ENCODE results near the gene TAGLN2.

The TAGLN2 gene

DNA sequence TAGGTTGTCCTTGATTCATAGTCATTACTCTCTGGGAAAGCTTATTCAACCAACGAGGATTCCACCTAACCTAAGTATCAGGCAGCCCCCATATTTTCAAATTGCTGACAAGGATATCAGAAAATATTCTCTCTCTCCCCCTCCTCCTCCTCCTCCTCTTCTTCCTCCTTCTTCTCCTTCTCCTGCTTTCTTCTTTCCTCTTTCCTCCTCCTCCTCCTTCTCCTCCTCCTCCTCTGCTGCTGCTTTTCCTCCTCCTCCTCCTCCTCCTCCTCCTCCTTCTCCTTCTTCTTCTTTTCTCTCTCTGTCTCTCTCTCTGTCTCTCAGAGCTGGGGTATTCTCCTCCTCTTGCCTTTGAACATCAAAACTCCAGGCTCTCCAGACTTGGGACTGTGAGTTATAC, 22.6 kb upstream of the TAGLN2 start:
- no peak for DNase-seq

DNA sequence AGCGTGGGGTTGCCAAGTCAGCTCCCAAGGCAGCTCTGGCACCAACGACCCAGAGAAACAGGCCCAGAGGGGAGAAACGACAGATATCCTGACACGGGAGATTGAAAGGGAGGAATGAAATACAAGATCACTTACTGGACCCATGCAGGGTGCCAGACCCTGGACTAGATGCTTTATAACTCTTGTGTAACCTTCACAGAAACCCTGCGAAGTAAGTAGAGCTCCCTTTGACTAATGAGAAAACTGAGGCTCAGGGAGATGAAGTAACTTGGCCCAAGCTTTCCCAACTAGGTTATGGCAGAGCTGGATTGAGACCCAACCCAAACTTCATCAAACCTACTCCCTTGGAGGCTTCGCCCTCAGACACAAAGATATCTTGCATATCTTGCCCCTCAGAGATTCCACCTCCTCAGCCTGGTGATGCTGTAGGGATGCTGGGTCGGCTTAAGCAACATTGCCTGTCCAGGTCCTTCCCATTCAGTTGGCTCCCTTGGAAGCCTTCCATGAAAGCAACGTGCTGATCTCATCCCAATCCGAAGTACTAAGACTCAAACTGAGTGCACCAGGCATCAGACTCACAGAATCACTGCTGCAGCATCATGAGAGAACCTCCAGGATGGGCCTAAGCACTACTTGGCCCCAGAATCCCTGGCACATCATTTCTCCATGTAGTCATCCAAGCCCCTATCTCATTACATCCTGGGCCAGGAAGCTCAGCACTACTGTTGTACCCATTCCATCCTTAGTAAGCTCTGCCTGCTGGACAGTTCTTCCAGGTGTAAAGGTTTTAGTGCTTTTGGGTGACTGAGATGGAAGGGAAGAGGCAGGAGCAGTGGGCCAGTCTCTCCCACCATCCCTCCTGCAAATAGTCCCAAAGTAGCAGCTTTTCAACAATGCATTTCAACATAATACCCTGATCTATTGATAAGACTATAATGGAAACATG, 21.2 kb upstream of the TAGLN2 start:
- DNase-seq, result no peak

DNA sequence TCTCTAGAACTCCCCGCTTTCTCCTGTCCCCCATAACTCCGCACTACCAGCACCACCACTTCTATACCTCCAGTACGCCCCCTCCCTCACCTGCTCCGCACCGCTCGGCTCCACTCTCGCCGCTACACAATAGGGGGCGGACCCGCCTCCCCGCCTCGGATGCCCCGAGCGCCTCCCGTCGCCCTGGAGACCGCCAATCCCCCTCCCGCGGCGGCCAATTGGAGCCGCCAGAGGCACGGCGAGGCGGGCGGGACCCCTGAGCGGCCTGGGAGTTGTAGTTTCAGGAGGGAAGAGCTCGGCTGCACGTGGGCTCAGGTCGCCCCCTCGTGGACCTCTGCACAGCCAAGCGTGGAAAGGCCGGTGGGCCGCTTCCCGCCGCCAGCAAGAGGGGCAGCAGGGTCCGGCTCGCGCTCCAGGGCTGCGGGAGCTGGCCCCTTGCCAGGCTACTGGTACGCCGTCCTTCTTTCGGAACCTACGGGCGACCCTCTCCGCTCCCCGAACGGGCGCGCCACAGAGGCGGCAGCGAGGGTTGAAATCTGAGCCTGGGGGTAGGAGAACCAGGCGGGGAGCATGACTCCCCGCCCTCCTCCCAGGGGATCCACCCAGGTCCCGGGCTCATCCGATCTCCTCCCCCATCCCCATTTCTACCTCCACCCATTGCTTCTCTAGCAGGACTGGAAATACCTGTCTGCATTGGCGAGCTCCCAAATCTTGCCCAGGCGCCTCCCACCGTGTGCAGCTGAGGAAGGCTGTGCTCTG, 20.4 kb upstream of the TAGLN2 start, which contains the start of gene IGSF9:
Gene IGSF9 (minus strand): TSS at position 131 of the 759 bp plus-strand sequence. CDS start 2,159 bp downstream, outside the sequence.
- DNase-seq, result peak; percentile 81

DNA sequence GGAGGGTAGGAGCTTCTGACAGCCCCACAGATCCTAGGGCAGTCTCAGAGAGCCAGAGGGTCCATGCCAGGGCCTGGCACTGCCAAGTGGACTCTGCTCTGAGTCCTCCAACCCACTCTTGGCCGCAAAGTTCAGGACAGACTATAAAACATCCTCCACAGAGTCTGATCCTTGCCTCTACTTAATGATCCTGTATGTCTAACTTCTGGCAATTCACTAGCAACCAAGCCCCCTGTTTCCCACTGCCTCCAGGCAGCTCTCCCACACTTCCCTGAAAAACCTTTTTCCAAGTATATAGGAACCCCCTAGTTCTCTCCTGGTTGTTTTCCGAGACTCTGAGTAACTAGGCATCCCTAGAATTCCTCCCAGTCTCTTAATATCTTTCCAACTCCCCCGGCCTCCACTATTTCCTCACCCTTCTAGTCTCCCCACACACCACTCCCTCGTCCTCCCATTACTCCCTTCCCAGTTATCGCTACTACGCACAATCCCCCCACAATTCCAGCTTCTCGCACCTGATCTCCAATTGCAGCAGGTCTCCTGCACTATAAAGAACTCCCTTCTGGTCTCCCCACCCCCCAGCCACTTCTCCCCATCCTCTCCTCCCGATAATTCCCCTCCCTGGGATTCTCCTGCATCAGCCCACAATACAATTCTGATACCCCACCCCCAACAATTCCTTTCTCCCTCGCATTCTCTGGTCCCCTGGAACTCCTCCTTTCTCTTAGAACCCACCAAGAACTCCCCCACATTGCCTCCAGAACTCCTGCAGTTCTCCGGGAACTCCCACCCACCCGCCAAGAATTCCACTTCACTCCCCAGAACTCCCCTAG, 19.5 kb upstream of the TAGLN2 start:
- DNase-seq, result no peak

DNA sequence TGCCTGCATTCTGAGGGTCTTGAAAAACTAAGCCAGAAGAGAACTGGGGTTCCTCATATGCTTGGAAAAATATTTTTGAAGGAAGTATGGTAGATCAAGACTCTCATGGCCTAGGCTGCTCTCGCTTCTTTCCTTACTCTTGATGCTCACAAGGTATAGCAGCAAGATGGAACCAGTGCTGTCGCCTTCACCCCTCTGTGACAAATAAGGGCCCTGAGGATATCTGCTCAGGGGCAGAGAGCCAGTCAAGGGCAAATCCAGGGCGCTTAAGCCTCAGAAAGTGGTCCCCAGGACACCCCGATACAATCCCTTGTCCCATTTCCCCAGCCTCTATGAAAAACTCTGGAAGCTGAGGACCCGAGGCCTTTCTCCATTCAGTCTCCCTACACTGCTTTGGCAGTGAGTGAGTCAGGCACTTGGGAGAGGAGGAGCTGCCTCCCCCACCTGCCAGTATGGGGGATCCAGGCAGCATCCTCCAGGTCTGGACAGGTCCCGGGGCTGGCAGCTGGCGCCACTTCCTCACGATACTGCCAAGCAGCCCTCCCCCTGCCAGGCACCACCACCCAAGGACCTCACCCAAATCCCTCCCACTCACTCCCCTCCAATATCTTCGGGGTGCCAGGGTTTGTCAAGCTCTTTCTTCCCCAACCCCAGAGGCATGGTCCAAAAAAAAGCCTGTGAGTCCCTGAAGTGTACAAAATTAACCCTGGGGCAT, 18.8 kb upstream of the TAGLN2 start:
- no peak for DNase-seq

DNA sequence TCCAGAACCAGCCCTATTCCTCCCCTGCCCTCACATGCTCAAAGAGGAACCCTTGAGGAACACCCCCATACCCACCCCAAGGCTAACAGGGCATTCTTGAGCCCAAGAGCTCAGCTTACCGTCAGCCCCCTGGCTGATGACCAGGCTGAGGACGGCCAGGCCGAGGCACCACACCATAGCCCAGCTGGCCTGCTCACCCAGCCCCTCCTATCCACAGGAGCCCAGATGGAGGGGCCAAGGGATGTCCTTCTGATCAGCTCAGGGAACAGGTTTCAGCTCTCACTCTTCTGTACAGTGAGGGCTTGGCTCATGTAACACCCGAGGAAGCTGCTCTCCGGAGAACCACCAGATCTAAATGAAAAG, 18.0 kb upstream of the TAGLN2 start:
- no peak for DNase-seq

DNA sequence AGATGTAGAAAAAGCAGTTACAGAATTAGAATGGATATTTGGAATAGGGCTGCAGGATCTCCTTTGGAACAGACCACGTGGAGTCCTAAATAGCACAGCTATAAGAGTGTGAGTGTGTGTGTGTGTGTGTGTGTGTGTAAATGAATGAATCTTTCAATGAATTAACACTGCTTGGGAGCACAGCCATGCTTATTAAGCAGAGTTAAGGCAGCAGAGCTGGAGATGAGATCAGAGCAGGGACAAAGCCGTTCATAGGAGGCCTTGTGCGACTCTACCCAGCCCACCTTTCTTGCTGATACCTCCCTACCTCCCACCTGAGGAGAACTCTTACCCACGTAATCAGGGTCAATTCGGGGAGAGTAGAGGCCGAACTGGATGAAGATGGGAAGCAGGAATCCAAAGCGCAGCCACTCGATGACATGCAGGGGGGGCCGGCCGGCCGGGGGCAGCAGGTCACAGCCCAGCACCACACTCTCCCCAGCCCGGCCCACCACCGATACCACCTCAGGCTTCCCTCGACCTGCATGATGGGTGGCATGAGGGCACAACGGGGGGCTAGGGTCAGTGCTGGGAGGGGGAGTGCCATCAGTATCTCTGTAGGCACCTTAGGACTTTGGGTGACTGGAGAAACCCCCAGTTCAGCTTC, 17.4 kb upstream of the TAGLN2 start:
- no peak for DNase-seq

DNA sequence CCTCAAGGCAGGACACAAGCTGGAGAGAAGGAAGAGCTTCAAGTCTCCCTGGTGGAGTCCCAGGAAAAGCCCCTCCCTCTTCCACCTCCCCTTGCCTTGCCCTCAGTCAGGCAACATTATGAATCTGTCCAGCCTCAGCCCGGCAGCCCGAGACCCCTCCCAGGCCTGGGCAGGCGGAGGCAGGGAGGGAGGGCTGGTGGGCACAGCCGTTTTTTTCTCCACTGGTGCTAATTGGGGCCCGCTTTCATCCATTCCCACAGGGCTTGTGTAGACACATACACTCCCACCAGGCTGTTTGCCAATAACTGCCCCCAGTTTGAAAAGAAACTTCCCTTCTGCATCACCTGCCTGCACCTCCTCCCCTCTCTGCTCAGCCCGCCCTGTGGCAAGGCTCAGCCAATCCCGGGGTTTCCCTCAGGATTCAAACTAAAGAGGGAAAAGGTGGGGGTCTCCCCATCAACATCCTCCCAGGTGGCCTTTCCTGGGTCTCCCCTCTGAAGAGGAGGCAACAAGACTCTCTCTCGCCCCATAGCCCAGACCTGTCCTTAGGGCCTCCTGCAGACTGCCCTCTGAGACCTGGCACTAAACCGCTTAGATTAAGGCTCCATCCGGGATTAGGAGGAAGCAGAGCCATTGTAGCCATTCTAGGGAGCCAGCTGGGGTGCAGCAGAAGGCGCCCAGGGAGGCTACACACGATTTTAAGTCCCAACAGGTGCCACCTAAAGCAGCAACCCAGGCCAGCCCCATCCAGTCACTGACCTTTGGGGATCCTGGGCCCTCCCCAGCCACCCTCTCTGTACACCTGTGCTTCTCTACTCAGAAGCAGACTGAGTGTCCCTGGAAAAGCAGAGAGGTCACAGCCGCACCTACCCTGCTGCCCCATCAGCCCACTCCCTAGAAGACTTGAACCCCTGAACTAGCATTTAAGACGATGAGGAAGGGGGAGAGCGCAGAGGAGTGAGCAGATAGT, 16.6 kb upstream of the TAGLN2 start:
- no peak for DNase-seq

DNA sequence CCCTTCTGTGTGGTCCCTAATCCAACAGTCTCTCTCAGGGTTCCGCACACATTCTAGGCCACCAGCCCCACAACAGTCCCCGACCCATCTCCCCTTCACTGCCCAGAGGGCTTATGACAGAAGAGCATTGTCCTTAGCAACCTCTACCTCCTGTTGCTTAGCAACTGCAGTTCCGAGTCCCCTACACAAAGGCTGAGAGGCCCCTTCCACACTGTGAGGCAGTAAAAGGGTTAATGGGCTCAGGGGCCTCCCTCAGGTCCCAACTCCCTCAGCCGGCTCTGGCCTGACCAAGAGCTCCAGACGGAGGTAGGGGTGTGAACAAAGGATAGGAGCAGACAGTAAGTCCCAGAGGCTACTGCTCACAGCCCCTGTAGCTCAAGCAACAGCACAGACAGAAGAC, 15.8 kb upstream of the TAGLN2 start:
- DNase-seq, result no peak

DNA sequence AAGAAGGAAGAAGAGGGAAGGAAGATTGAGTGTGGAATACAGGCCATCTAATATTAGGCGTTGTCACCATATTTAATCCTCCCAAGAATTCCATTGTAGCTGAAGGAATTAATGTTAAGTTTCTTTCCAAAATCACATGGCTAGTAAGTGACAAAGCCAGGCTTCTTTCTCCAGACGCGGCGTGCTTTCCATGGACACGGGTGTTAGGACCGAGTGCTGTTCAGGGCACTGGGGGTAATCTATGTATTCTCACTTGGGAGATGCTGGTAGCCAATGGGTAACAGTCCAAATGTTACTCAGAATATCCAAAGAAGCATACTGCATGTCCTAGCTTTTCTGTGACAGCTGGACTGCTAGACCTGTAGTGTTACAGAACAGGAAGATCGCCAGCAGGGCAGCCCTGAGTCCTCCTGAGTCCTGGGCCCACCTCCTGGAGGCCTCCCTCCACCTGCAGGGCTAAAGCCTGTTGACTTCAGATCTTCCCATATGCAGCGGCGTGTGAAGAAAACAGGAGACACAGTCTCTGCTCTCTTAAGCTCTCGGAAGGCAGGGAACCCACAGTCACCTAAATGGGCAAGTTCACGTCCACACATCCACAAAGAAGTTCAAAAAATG, 14.8 kb upstream of the TAGLN2 start:
- no peak for DNase-seq

DNA sequence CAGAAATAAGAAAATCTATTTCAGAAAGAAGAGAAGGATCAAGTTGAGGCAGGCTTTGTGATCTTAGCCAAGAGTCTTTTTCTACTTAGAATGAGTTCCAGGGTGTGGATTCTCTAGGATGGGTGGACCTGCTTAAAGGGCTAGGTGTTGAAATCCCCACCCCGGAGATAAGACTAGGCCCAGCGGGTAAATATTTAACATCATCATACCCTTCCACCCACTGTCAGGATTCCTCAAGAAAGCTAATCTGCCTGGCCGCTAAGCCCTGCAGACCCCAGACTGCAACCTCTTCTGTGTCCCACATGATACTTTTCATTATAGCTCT, 14.3 kb upstream of the TAGLN2 start:
- DNase-seq, result no peak

DNA sequence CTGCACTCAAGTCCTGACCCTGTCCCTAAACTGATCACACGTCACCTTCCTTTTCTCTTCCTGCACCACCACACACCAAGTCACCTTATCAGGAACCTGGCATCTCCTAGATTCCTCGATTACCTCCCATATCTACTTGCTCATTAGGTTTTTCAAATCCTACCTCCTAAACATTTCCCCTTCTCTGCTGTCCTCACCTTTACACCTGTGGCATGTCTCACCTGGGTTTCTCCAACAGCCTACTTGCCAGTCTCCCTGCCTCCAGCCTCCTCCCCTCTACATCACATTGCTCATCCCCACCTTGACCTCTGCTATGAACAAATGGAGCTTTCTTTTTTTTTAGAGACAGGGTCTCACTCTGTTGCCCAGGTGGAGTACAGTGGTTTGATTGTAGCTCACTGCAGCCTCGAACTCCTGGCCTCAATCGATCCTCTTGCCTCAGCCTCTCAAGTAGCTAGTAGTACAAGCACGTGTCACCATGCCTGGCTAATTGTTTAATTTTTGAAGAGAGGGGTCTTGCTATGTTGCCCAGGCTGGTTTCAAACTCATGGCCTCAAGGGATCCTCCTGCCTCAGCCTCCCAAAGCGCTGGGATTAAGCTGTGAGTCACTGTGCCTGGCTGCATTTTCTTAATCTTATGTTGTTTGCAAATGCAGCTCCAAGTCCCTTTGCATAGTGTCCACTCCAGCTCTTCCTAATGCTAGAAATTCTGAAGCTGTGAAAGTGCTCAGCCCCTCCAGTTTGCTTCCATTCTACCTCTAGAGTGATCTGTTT, 13.8 kb upstream of the TAGLN2 start:
- DNase-seq, result no peak

DNA sequence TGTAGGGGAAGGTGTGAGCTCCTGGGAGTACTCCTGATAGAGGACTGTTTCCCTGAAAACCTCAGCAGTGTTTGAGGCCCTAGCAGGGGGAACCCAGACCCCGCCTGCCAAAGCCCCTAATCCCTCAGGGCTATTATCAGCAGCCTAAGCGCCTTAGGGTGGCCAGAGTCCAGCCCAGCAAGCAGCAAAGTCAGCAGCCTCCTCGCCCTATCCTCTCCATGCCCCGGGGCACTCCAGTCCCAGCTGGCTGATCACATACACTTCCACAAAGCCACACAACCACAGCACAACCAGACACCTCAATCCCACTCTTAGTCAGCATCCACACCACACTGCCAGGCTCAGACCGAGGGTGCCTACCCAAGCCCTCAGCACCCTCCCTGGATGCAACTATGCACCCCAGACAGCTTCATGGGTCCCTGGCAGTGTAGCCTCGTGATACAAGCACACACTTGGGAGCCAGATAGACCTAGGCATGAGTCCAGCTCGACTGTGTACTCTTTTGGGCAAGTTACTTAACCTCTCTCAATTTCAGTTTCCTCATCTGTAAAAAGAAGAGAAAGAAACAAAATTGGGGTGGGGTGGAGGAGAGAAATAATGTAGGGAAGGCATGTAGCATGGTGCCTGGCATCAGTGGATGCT, 13.0 kb upstream of the TAGLN2 start:
- no peak for DNase-seq

DNA sequence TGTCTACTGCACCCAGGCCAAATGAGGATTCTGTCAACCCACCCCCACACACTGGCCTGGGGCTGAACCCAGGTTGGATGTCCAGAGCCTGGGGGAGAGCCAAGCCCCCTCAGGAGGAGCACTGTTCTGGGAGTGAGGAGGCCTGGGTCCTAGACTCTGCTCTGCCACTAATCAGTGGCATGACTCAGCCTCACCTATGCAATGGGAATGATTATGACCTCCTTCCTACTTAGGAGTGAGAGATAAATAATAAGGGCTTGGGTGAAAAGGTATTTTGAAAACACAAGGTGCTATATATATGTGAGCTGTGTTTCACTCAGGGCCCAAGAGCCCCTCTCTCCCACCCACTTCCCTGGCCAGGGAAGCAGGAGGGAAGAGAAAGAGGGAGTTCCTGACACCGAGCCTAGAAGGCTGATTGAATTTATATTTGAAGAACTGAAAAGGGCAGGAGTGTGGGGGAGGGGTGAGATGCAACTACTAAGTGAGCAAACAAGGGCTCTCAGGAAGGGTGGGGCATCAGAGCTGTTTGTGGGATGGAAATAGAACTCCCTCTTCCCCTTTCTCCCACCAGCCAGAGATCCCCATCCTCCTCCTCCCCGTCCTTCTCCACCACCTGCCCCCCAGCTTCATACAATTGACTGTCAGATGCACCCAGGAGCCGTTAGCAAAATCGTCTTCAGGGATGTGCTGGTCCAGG, 11.9 kb upstream of the TAGLN2 start:
- DNase-seq, result no peak

DNA sequence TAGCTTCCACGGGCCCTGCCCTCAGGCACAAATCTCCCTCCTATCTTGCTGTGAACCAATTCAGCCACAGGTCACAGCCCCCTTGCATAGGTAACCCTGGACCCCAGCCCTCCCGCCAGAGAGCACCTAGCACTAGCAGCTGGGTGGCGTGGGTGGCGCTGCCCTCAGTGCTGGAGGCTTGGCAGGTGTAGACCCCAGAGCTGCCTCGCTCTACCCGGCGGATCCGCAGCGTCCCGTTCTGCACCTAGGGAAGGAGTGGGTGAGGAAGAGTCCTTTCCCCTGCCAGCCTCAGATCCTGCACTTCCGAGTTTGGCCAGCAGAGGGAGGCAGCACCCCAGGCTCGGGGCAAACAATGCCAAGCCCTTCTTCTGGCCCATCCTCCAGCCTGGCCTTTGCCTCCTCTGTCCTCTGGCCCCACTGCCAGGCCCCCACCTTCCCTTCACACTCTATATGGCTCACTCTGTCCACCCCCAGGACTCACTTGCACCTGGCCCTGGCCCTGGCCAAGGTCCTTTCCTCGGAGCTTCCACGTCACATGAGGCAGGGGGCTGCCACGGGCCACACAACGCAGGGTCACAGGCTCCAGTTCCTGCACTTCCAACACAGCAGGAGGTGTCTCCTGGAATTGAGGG, 11.1 kb upstream of the TAGLN2 start:
- DNase-seq, result peak; percentile 82

DNA sequence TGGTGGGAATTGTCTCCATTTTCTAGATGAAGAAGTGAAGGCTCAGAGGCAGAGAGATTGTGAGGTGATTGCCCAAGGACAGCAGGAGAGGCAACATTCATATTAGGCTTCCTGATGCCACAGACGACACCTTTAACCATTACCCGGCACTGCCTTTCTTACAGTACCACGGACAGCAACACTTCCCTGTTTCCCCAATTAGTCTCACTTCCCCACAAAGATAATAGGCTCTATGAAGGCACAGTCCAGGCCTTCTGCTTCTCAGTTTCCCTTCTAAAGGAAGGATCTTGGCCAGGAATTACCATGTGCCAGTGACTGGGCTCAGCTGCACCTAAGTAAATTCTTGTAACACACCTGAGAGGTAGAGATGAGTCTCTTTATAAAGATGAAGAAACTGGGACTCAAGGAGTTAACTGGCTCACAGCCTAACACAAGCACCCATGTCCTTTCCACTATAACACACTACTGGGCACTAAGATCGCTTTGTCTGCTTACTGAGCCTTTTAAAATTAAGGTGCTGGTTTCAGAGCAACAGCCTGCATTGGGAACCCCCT, 10.5 kb upstream of the TAGLN2 start:
- peak; percentile 3 for DNase-seq

DNA sequence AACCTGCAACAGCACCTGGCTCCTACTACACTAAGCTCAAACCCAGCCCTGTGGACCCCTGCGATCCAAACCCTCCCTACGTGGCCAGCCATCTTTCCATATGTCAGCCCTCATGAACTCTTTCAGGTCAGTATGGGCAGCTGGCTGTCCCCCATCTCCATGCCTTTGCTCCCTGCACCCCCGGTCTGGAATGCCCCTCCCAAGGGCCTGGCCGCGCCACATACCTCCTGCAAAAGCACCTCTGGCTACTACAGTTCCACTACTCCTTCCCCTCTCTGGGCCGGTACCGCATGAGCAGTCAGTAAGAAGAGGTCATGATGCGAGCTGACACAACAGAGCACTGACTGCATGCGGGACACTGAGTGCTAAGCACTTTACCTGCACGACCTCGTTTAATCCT, 10.0 kb upstream of the TAGLN2 start:
- no peak for DNase-seq

Measured in CD4-positive, alpha-beta T cell treated with Interleukin-10 for 1 hour (primary cell).